Left ventricle myocardium inferior (tissue), 1 donor: ENCODE measurements around the gene TBXA2R. TPM values are rescaled to one million over a fixed set of nuclear protein-coding genes. Genes with fewer than 3 reads are reported as not detected.
"Not testable (repeated sequence)": the region's sequence is repeated elsewhere in the genome, so short reads cannot be mapped to it uniquely, and the experiment has no call there.

Experiments used
- DNase-seq: peaks from one replicate; pipeline ENCODE4 v3.0.0-alpha.2; 2020
- H3K27ac ChIP-seq: fragments of 200-600 bp; replicated peaks from 2 replicates; pipeline ENCODE4 v1.8.0; 2021
- H3K27me3 ChIP-seq: fragments of 200-600 bp; 2 replicates; pipeline ENCODE4 v1.8.0; 2021; ENCODE audit warnings: low read depth
- H3K36me3 ChIP-seq: fragments of 200-600 bp; 2 replicates; pipeline ENCODE4 v1.8.0; 2021
- H3K4me1 ChIP-seq: fragments of 200-600 bp; 2 replicates; pipeline ENCODE4 v1.8.0; 2021
- H3K4me3 ChIP-seq: fragments of 200-600 bp; 2 replicates; pipeline ENCODE4 v1.8.0; 2021; ENCODE audit warnings: mild to moderate bottlenecking, moderate library complexity
- H3K9me3 ChIP-seq: fragments of 200-600 bp; replicated peaks from 2 replicates; pipeline ENCODE4 v1.8.0; 2021
- intact Hi-C: fragments of 100-400 bp; cut with micrococcal nuclease; formaldehyde crosslinking; loops from one replicate; pipeline ENCODE4 v1.11.0; 2022
- total RNA-seq: library from RNA; stranded (reverse); fragmentation: NEBNext Ultra II Directional; extraction: Animal tissue kit (Norgen Biotek cat#: 25700); gene quantifications from one replicate; pipeline ENCODE4 v1.2.1, GENCODE V29; 2021
- TF ChIP-seq, protein P1 (sequence below): fragments of 200-600 bp; IDR thresholded peaks from 2 replicates; pipeline ENCODE4 v1.8.0; 2021; ENCODE audit warnings: antibody characterized with exemption, mild to moderate bottlenecking, borderline replicate concordance
- donor health status: DM: no; HTN: yes; CAD: no; lungs with severe emphysema.

The TBXA2R gene
- total RNA-seq, 1 donor from 2014 or later: 2.3 TPM

DNA sequence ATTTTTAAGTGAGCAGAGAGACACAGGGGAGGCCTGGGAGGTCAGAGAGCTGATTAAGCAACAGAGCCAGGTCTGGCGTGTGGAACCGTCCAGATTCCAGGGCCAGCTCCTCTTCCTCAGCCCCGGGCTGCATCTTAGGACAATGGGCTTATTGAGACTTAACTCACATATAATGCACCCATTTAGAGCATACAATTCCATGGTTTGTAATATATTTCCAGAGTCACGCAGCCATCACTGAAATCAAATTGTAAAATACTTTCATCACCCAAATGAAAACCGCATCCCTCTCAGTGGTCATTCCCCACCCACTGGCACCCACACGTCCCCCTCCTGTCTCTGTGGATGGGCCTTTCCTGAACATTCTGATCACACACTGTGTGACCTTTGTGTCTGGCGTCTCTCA lies 36.1 kb downstream of the TBXA2R start:
- TF ChIP-seq, protein P1, sequence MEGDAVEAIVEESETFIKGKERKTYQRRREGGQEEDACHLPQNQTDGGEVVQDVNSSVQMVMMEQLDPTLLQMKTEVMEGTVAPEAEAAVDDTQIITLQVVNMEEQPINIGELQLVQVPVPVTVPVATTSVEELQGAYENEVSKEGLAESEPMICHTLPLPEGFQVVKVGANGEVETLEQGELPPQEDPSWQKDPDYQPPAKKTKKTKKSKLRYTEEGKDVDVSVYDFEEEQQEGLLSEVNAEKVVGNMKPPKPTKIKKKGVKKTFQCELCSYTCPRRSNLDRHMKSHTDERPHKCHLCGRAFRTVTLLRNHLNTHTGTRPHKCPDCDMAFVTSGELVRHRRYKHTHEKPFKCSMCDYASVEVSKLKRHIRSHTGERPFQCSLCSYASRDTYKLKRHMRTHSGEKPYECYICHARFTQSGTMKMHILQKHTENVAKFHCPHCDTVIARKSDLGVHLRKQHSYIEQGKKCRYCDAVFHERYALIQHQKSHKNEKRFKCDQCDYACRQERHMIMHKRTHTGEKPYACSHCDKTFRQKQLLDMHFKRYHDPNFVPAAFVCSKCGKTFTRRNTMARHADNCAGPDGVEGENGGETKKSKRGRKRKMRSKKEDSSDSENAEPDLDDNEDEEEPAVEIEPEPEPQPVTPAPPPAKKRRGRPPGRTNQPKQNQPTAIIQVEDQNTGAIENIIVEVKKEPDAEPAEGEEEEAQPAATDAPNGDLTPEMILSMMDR: no peak
- H3K9me3 ChIP-seq: no peaks in the 10 kb centered on the region
- no peak overlapping the region for H3K27ac ChIP-seq
- peaks cover 2% of the 10 kb centered on the region for H3K36me3 ChIP-seq
- DNase-seq: no peak
- no peak overlapping the region for H3K4me3 ChIP-seq
- intact Hi-C loops: no loop called here
- H3K27me3 ChIP-seq: no peaks in the 10 kb centered on the region
- H3K4me1 ChIP-seq: peaks cover 21% of the 10 kb centered on the region

DNA sequence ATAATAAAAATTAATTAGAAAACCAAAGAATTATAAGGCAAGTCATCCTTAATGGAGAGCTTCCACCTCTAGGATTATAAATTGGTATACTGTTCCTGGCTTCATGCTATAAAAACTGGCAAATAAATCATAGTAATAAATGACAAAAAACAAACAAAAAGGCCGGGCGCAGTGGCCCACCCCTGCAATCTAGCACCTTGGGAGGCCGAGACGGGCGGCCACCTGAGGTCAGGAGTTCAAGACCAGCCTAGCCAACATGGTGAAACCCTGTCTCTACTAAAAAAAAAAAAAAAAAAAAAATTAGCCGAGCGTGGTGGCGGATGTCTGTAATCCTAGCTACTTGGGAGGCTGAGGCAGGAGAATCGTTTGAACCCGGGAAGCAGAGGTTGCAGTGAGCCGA lies 36.6 kb downstream of the TBXA2R start:
- DNase-seq, H3K36me3 ChIP-seq, H3K27ac ChIP-seq, H3K9me3 ChIP-seq, H3K27me3 ChIP-seq, H3K4me3 ChIP-seq, intact Hi-C loops: not testable (repeated sequence)
- H3K4me1 ChIP-seq: peaks cover 18% of the 10 kb centered on the region

DNA sequence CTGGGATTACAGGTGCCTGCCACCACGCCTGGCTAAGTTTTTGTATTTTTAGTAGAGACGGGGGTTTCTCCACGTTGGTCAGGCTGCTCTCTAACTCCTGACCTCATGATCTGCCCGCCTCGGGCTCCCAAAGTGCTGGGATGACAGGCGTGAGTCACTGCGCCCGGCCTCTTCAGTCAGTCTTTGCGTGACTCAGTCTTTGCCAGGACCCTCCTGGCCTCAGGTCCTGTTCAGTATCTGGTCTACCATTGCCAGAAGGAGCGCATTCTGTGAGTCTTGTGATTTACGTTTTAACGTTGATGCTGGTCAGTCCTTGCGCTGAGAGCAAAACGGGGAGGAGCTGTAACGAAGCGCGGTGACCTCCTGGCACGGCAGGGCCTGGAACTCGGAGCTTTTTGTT lies 41.5 kb downstream of the TBXA2R start:
- Histone ChIP-seq H3K4me1 (no peaks in the 10 kb centered on the region), H3K27ac (no peak overlapping the region), H3K27me3 (no peaks in the 10 kb centered on the region), H3K9me3 (no peaks in the 10 kb centered on the region), H3K36me3 (no peaks in the 10 kb centered on the region), H3K4me3 (no peak overlapping the region)
- DNase-seq: no peak
- TF ChIP-seq, protein P1: no peak
- intact Hi-C loops: no loop called here

DNA sequence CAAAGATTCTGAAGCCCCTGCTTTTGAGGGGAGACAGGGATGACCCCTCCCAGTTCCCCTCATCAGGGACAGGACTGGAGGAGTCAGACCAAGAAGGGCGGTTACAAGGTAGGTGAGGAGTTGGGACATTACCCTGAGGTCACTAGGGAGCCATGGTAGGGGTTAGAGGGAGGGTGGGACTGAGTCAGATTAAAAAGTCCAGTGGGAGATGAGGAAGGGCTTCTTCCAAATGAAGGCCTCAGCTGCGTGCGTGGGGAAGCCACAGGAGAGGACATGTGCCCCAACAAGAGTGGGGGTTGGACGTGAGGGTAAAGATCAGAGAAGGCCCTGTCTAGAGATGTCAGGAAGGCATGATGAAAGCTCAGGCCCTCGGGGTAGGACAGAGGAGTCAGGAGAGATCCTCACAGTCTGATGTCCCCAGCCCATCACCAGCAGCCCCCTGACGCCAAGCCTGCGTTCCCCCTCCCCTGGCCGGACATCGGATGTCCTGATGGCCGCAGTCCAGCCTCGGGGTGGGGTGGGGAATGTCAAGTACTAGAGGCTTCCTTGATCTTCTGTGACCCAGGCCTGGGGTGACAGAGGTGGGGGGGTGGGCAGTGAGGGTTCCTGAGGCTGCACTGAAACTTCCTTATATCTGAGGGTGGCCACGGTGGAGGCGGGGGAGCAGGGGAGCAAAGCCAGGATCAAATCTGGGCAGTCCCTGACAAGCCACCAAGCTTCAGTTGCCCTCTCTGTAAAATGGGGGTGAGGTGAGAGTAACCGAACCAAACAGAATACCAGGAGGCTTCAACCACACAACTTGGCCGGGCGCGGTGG lies 42.8 kb downstream of the TBXA2R start:
- TF ChIP-seq, protein P1: no peak
- no peak for DNase-seq
- H3K27ac ChIP-seq: no peak overlapping the region
- intact Hi-C loops: no loop called here
- no peak overlapping the region for H3K4me3 ChIP-seq
- H3K9me3 ChIP-seq: no peaks in the 10 kb centered on the region
- H3K27me3 ChIP-seq: no peaks in the 10 kb centered on the region
- H3K36me3 ChIP-seq: no peaks in the 10 kb centered on the region
- H3K4me1 ChIP-seq: no peaks in the 10 kb centered on the region

DNA sequence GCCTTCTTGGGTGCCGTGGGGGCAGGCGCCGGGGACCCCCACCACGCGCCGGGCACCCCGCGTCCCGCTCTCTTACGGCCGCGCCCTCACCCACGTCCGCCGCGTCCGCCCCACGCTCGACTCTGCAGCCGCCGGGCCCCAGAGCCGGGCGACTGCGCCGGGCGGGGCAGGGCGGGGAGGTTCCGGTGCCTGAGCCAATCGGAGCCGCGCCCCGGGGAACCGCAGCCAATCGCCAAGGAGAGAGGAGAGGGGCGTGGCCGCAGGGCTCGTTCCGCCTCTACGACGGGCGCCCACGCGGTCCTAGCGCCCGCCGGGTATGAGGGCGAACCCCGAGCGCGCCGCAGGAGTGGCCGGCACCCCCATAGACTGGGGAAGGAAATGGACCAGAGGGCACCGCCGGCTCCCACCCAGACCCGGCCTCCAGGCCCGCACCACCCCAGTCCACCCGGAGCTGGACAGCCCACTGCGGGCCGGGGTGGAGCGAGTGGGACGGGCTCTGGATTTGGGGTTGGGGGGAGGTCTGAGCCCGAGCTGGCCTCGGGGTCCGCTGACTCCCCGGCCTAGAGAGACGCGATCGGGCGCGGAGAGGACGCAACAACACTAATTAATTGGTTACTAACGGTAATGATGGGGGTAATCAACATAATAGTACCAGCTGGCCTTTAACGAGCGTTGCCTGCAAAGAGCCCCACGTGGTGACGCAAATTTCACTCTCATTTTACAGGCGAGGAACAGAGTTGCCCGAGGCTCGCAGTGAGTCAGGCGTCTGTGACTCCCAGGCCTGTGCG lies 49.0 kb downstream of the TBXA2R start, which contains the start of gene MFSD12:
TSS of gene MFSD12 (minus strand) at position 126 of the 788 bp plus-strand sequence. CDS start 183 bp downstream, outside the sequence.
- Histone ChIP-seq H3K27me3 (no peaks in the 10 kb centered on the region), H3K27ac (peak within 1 kb of the TSS; percentile 85), H3K4me3 (peak within 1 kb of the TSS; percentile 79), H3K36me3 (no peaks in the 10 kb centered on the region), H3K9me3 (no peaks in the 10 kb centered on the region), H3K4me1 (peaks cover 44% of the 10 kb centered on the region)
- TF ChIP-seq, protein P1: no peak
- intact Hi-C loops: no loop called here
- DNase-seq: peak; percentile 96
